Measurements from ENCODE around the gene MCOLN1. TPM values are rescaled to one million over a fixed set of nuclear protein-coding genes. Genes with fewer than 3 reads are reported as not detected.

Gene MCOLN1
- total and polyA plus RNA-seq, 2 of the 4 experiments (the other 2 are of a cell fraction) = 3.4 to 19.6 TPM

GRCh38 chr19:7515645-7516151 lies 6.7 kb upstream of the MCOLN1 start, which contains the start of gene ZNF358:
Gene ZNF358 (plus strand): TSS chr19:7516103. CDS start chr19:7519243, 3,140 bp downstream.
- peaks cover 7% of the 10 kb centered on the region; the same call in 1 of the 2 replicates for H3K9me1 ChIP-seq (ENCODE audit: insufficient read depth, low read length)
- peak within 1 kb of the TSS; percentile 97 for H3K23ac ChIP-seq (ENCODE audit: low read depth, low read length)
- ATAC-seq (ENCODE audit: low read depth) (peak; percentile 93), DNase-seq (peak; percentile 46)
- in situ Hi-C loops (cut with MboI; ENCODE audit: low sequenced_read_pairs) (no loop called here), dilution Hi-C loops (cut with HindIII; ENCODE audit: low sequenced_read_pairs, unreplicated experiment) (no loop called here), intact Hi-C loops (cut with micrococcal nuclease) (loop anchor here (5.0 kb wide), 1 partner anchor 118 kb away; no protein-coding TSS in a partner anchor)
- H2AK5ac ChIP-seq (ENCODE audit: low read depth, low read length) = peak within 1 kb of the TSS; percentile 79
- H3K79me1 ChIP-seq (ENCODE audit: low read depth in 1 of 2, low read length in 2 of 2) = peaks cover 12 to 20% of the 10 kb centered on the region in 2 experiments
- POLR2A ChIA-PET (ENCODE audit: unreplicated experiment) = interaction anchor here (0.6 kb wide), 2 partner anchors 21 to 26 kb away, joined by 3 to 4 read pairs; no protein-coding TSS in a partner anchor
- peak within 1 kb of the TSS; percentile 100 for H4K5ac ChIP-seq (ENCODE audit: low read depth, low read length)
- peaks cover 15% of the 10 kb centered on the region for H3K4me1 ChIP-seq (ENCODE audit: control insufficient read depth, insufficient read depth, low read length)
- H3K9me3 ChIP-seq (ENCODE audit: control insufficient read depth, insufficient read depth, low read length) = no peaks in the 10 kb centered on the region
- H4K20me1 ChIP-seq (ENCODE audit: insufficient read depth, low read length) = no peaks in the 10 kb centered on the region
- H3K27me3 ChIP-seq (ENCODE audit: control insufficient read depth, insufficient read depth, low read length) = no peaks in the 10 kb centered on the region
- no TSS peak for BruUV-seq (replicated peaks)
- CTCF ChIA-PET = interaction anchor here (0.9 kb wide), 1 partner anchor 19 kb away, joined by 3 read pairs; a partner anchor contains a TSS
- peak within 1 kb of the TSS; percentile 99 for H3K9ac ChIP-seq (ENCODE audit: low read depth, low read length)
- peak within 1 kb of the TSS; percentile 92 for H2AFZ ChIP-seq (replicated peaks; ENCODE audit: low read length, poor library complexity)
- peak within 1 kb of the TSS; percentile 52 for H2BK120ac ChIP-seq (ENCODE audit: low read depth, low read length)
- peak within 1 kb of the TSS; percentile 92; the same call in 2 of the 3 replicates for H2BK15ac ChIP-seq (ENCODE audit: low read depth, low read length)
- H2AK9ac ChIP-seq (replicated peaks; ENCODE audit: low read depth, low read length, poor library complexity) = peak within 1 kb of the TSS; percentile 88
- H3K14ac ChIP-seq (replicated peaks; ENCODE audit: low read depth, low read length) = peak within 1 kb of the TSS; percentile 93
- peak within 1 kb of the TSS; percentile 96 for H3K56ac ChIP-seq (ENCODE audit: extremely low read depth, insufficient read depth, low read length)
- peak within 1 kb of the TSS; percentile 73 for H2BK5ac ChIP-seq (ENCODE audit: low read depth, low read length, poor library complexity, severe bottlenecking)
- 3% methylated on average over 6 of the region's 33 CpGs; no CpG with 5 or more reads in 1 of the 2 experiments for WGBS, 2 experiments (ENCODE audit: extremely low coverage in 2 of 2, insufficient read length in 1 of 2)
- peak within 1 kb of the TSS; percentile 100 for H3K27ac ChIP-seq (ENCODE audit: insufficient read depth, low read length)
- TF ChIP-seq FOS (IDR thresholded peaks at IDR 0.05; ENCODE audit: low read depth, low read length) (no peak), MAZ (IDR thresholded peaks at IDR 0.05; ENCODE audit: borderline replicate concordance, low read depth, low read length) (peak; percentile 90; the same call in 1 of the 2 replicates)
- peak within 1 kb of the TSS; percentile 78 for H3K4ac ChIP-seq (ENCODE audit: low read depth, low read length)
- peak within 1 kb of the TSS; percentile 69 for H2BK20ac ChIP-seq (ENCODE audit: low read depth, low read length)
- peak within 1 kb of the TSS; percentile 77 for H3K18ac ChIP-seq (ENCODE audit: low read depth, low read length)
- H4K8ac ChIP-seq (ENCODE audit: low read depth in 2 of 2, low read length in 2 of 2) = peak within 1 kb of the TSS; percentile 91 to 100
- H3K4me3 ChIP-seq (ENCODE audit: insufficient read depth, low read depth, low read length) = peak within 1 kb of the TSS; percentile 77
- peak within 1 kb of the TSS; percentile 96 for H3K4me2 ChIP-seq (ENCODE audit: low read depth, low read length)
- H3K36me3 ChIP-seq (ENCODE audit: control insufficient read depth, insufficient read depth, low read length) = peaks cover 12% of the 10 kb centered on the region; the same call in 1 of the 2 replicates
- H4K91ac ChIP-seq (ENCODE audit: insufficient read depth, low read depth, low read length) = peak within 1 kb of the TSS; percentile 96

Measured in IMR-90 (cell line).